Thyroid gland (tissue), 4 donors: ENCODE data around the gene ALDH8A1.

Experiments used
- CTCF ChIP-seq, 6 experiments: fragments of 200-600 bp in 3 of 6; fragments of 450-650 bp in 3 of 6; sonication (generic) in 3 of 6; IDR thresholded peaks; one replicate each; pipeline ENCODE4 v1.5.1; 2016 to 2019; ENCODE audit warnings: antibody characterized with exemption in 6 of 6, mild to moderate bottlenecking in 2 of 6, inconsistent platforms in 1 of 6, moderate library complexity in 1 of 6
- POLR2A ChIP-seq, 2 donors: fragments of 450-650 bp; IDR thresholded peaks; one replicate each; pipeline ENCODE4 v1.6.1; 2017; ENCODE audit warnings: antibody characterized with exemption in 2 of 2, mild to moderate bottlenecking in 2 of 2, moderate library complexity in 1 of 2

DNA sequence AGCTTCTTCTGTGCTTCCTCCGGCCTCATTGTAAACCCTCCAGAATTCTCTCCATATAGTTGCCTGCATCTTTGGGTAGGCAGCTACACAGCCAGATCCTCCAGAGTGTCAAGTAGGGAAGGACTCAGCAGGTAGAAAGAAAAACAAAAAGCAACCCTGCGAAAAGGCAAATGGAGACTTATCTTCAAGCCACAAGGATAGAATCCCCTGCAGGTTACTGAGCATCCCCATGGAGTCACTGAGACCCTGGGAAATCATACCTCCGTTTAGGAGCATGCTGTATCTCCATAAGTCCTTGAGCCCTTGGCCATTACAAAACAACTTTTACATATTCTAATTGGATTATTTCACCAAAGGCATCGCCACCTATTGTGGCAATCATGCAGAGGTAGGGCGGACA lies 28.6 kb downstream of the ALDH8A1 start:
- TF ChIP-seq CTCF (IDR thresholded peaks at IDR 0.05), result no peak
- TF ChIP-seq POLR2A (IDR thresholded peaks at IDR 0.05), result no peak
